GM12874 (cell line): Measurements from ENCODE around the gene CNR1.
A peak's percentile ranks its signal among the peaks of the same experiment; 100 is the strongest.

ENCODE experiments used
- CTCF ChIP-seq: IDR thresholded peaks from 2 replicates; pipeline ENCODE4 v1.5.1; 2011; ENCODE audit warnings: low read depth, mild to moderate bottlenecking, control low read depth, low read length, moderate library complexity; ENCODE audit not compliant: insufficient read depth

CNR1 gene

GRCh38 chr6:88165844-88166492 is at the start of gene CNR1:
CNR1 (minus strand) TSS chr6:88166347; CDS start chr6:88145274, 21,073 bp downstream.
- peak; percentile 51 for TF ChIP-seq CTCF

GRCh38 chr6:88211446-88211845 is 45.3 kb upstream of the CNR1 start:
- TF ChIP-seq CTCF = no peak

- TF ChIP-seq CTCF = no peak
Measured at GRCh38 chr6:88209301-88209700, 43.2 kb upstream of the CNR1 start.

GRCh38 chr6:88208726-88209125 is 42.6 kb upstream of the CNR1 start:
- no peak for TF ChIP-seq CTCF

- TF ChIP-seq CTCF = no peak
Measured at GRCh38 chr6:88184921-88185320, 18.8 kb upstream of the CNR1 start.

DNA sequence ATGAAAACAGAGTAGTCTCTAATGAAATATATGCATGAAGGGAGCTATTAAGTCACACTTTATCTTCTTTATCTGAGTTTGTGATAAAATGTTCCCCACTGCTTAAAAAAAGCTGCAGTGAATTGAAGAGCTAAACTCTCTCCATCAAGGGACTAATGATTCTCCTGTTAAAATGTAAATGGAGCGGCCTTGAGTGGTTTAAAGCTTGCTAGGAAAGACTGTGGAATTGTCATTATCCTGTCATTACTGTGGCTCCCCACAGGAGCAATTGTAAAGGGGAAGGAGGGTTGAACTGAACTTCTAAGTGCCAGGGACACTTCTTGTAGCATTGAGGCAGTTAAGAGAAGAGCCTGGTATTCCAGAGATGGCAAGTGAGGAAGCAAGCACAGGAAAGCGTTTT is 17.3 kb upstream of the CNR1 start:
- TF ChIP-seq CTCF = no peak

DNA sequence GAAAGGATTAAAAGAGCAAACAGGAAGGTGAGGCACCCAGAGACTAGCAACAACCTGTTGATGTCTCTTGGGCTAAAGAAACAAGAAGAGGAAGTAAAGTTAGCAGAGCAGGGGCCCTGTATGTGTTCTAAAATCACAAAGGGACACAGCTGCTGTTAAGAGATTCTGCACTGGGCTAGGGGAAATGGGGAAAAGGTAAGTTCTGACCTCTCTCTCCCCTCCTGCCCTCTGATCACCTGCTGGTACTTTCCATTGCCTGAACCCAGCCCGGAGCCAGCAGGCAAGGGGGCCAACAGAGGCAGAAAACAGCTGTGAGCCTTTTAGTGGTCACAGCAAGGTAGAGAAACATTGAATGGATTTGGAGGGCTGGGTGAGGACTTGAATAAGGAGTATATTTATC is 13.5 kb upstream of the CNR1 start:
- TF ChIP-seq CTCF = peak; percentile 36; the same call in 1 of the 2 replicates

GRCh38 chr6:88177961-88178464 is 11.9 kb upstream of the CNR1 start:
- TF ChIP-seq CTCF = no peak
